PC-9 (cell line): ENCODE data around the gene TTC7B.

Experiments used
- EZH2 ChIP-seq: fragments of 200-600 bp; sonication (generic); IDR thresholded peaks from 2 replicates; pipeline ENCODE4 v1.8.0; 2017; ENCODE audit warnings: antibody characterized with exemption, low read depth
- TF ChIP-seq, protein P1 (sequence below): fragments of 200-600 bp; sonication (generic); conservative IDR thresholded peaks from 2 replicates; pipeline ENCODE4 v1.6.1; 2017; ENCODE audit warnings: mixed run types, antibody characterized with exemption, mild to moderate bottlenecking, moderate library complexity

DNA sequence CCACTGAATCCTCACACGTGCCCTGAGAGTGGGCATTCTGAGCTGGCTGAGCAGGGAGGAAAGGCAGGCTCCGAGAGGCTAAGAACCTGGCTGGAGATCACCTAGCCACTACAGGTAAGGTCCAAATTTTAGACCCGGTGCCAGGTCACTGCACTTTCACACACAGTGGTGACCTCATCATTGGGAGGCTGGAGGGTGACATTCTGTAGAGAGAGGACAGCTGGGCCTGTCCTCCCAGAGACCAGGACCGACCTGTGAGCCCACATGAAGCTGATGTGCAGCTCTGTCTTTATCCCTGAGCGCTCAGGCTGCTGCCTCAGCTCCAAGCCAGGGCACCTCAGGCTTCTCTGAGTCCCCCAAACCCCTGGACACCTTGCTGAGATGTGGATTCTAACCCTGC, 4.1 kb downstream of the TTC7B start:
- TF ChIP-seq EZH2: no peak
- TF ChIP-seq, protein P1, sequence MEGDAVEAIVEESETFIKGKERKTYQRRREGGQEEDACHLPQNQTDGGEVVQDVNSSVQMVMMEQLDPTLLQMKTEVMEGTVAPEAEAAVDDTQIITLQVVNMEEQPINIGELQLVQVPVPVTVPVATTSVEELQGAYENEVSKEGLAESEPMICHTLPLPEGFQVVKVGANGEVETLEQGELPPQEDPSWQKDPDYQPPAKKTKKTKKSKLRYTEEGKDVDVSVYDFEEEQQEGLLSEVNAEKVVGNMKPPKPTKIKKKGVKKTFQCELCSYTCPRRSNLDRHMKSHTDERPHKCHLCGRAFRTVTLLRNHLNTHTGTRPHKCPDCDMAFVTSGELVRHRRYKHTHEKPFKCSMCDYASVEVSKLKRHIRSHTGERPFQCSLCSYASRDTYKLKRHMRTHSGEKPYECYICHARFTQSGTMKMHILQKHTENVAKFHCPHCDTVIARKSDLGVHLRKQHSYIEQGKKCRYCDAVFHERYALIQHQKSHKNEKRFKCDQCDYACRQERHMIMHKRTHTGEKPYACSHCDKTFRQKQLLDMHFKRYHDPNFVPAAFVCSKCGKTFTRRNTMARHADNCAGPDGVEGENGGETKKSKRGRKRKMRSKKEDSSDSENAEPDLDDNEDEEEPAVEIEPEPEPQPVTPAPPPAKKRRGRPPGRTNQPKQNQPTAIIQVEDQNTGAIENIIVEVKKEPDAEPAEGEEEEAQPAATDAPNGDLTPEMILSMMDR: no peak
